HUES6 (cell line): Measurements from ENCODE around the gene IFT52.

Source experiments
- H3K27ac ChIP-seq: 2 replicates; pipeline ENCODE4 v1.7.0; 2013; ENCODE audit warnings: low read depth, mild to moderate bottlenecking, low read length, inconsistent platforms
- H3K27me3 ChIP-seq: 2 replicates; pipeline ENCODE4 v1.6.1; 2013; ENCODE audit warnings: low read length; ENCODE audit not compliant: control insufficient read depth, insufficient read depth
- H3K36me3 ChIP-seq: 2 replicates; pipeline ENCODE4 v1.6.1; 2013; ENCODE audit warnings: low read length; ENCODE audit not compliant: control insufficient read depth, insufficient read depth
- H3K4me1 ChIP-seq: 2 replicates; pipeline ENCODE4 v1.6.1; 2013; ENCODE audit warnings: low read length; ENCODE audit not compliant: control insufficient read depth, insufficient read depth
- H3K4me3 ChIP-seq: 2 replicates; pipeline ENCODE4 v1.5.1; 2013; ENCODE audit warnings: low read depth, low read length
- H3K9ac ChIP-seq: one replicate; pipeline ENCODE4 v1.6.1; 2013; ENCODE audit warnings: mild to moderate bottlenecking, low read length
- H3K9me3 ChIP-seq: 2 replicates; pipeline ENCODE4 v1.6.1; 2013; ENCODE audit warnings: low read depth, low read length; ENCODE audit not compliant: control insufficient read depth, insufficient read depth

The IFT52 gene

GRCh38 chr20:43569282-43569681, 21.5 kb upstream of the IFT52 start:
- Histone ChIP-seq H3K4me1 (no peaks in the 10 kb centered on the region), H3K27ac (no peak overlapping the region), H3K36me3 (no peaks in the 10 kb centered on the region), H3K9ac (no peak overlapping the region), H3K4me3 (no peak overlapping the region), H3K27me3 (no peaks in the 10 kb centered on the region), H3K9me3 (no peaks in the 10 kb centered on the region)

- Histone ChIP-seq H3K9ac (no peak overlapping the region), H3K4me1 (no peaks in the 10 kb centered on the region), H3K9me3 (no peaks in the 10 kb centered on the region), H3K27ac (no peak overlapping the region), H3K36me3 (no peaks in the 10 kb centered on the region), H3K27me3 (no peaks in the 10 kb centered on the region), H3K4me3 (no peak overlapping the region)
These were observed 20.2 kb upstream of the IFT52 start for GRCh38 chr20:43570496-43570895.

GRCh38 chr20:43571310-43571709, 19.4 kb upstream of the IFT52 start:
- Histone ChIP-seq H3K27me3 (no peaks in the 10 kb centered on the region), H3K9me3 (no peaks in the 10 kb centered on the region), H3K27ac (no peak overlapping the region), H3K36me3 (no peaks in the 10 kb centered on the region), H3K9ac (no peak overlapping the region), H3K4me1 (no peaks in the 10 kb centered on the region), H3K4me3 (no peak overlapping the region)

- Histone ChIP-seq H3K4me3 (no peak overlapping the region), H3K9ac (no peak overlapping the region), H3K27me3 (no peaks in the 10 kb centered on the region), H3K36me3 (no peaks in the 10 kb centered on the region), H3K9me3 (no peaks in the 10 kb centered on the region), H3K4me1 (no peaks in the 10 kb centered on the region), H3K27ac (no peak overlapping the region)
These were observed 19.0 kb upstream of the IFT52 start for GRCh38 chr20:43571771-43572170.

- no peak overlapping the region for H3K27ac ChIP-seq
- no peak overlapping the region for H3K4me3 ChIP-seq
- H3K9me3 ChIP-seq: no peaks in the 10 kb centered on the region
- H3K36me3 ChIP-seq: no peaks in the 10 kb centered on the region
- H3K9ac ChIP-seq: no peak overlapping the region
- H3K4me1 ChIP-seq: no peaks in the 10 kb centered on the region
- no peaks in the 10 kb centered on the region for H3K27me3 ChIP-seq
These were observed 17.8 kb upstream of the IFT52 start for GRCh38 chr20:43572891-43573290.

- Histone ChIP-seq H3K36me3 (no peaks in the 10 kb centered on the region), H3K4me1 (no peaks in the 10 kb centered on the region), H3K4me3 (no peak overlapping the region), H3K9me3 (no peaks in the 10 kb centered on the region), H3K27ac (no peak overlapping the region), H3K27me3 (no peaks in the 10 kb centered on the region), H3K9ac (no peak overlapping the region)
These were observed 14.6 kb upstream of the IFT52 start for GRCh38 chr20:43576108-43576507.

GRCh38 chr20:43579861-43580793, 10.6 kb upstream of the IFT52 start:
- Histone ChIP-seq H3K9me3 (no peaks in the 10 kb centered on the region), H3K27ac (no peak overlapping the region), H3K9ac (no peak overlapping the region), H3K27me3 (no peaks in the 10 kb centered on the region), H3K36me3 (no peaks in the 10 kb centered on the region), H3K4me3 (no peak overlapping the region), H3K4me1 (peaks cover 12% of the 10 kb centered on the region)

GRCh38 chr20:43583133-43583864, 7.4 kb upstream of the IFT52 start:
- H3K27ac ChIP-seq: no peak overlapping the region
- no peaks in the 10 kb centered on the region for H3K9me3 ChIP-seq
- H3K4me1 ChIP-seq: peaks cover 12% of the 10 kb centered on the region
- H3K9ac ChIP-seq: no peak overlapping the region
- no peak overlapping the region for H3K4me3 ChIP-seq
- H3K36me3 ChIP-seq: no peaks in the 10 kb centered on the region
- no peaks in the 10 kb centered on the region for H3K27me3 ChIP-seq

GRCh38 chr20:43583982-43584432, 6.7 kb upstream of the IFT52 start:
- Histone ChIP-seq H3K9me3 (no peaks in the 10 kb centered on the region), H3K4me1 (peaks cover 12% of the 10 kb centered on the region), H3K36me3 (no peaks in the 10 kb centered on the region), H3K27me3 (no peaks in the 10 kb centered on the region), H3K27ac (no peak overlapping the region), H3K9ac (no peak overlapping the region), H3K4me3 (no peak overlapping the region)

- Histone ChIP-seq H3K9me3 (no peaks in the 10 kb centered on the region), H3K27me3 (no peaks in the 10 kb centered on the region), H3K27ac (no peak overlapping the region), H3K4me1 (peaks cover 12% of the 10 kb centered on the region), H3K4me3 (no peak overlapping the region), H3K36me3 (no peaks in the 10 kb centered on the region), H3K9ac (no peak overlapping the region)
These were observed 6.1 kb upstream of the IFT52 start for GRCh38 chr20:43584448-43585136.

GRCh38 chr20:43586641-43587040, 4.1 kb upstream of the IFT52 start:
- Histone ChIP-seq H3K27ac (no peak overlapping the region), H3K9ac (no peak overlapping the region), H3K4me1 (peaks cover 12% of the 10 kb centered on the region), H3K36me3 (no peaks in the 10 kb centered on the region), H3K27me3 (no peaks in the 10 kb centered on the region), H3K4me3 (no peak overlapping the region), H3K9me3 (no peaks in the 10 kb centered on the region)
